HEK293T (cell line): ENCODE data around the gene ZIC5.

Source experiments
- CTCF ChIA-PET: fragments of 350-600 bp; formaldehyde crosslinking; extraction: SDS; loops from one replicate; lab custom pipeline; 2021; ENCODE audit warnings: antibody characterized with exemption, inconsistent platforms; lab: Yijun Ruan, JAX
- POLR2A ChIA-PET: fragments of 350-600 bp; formaldehyde crosslinking; extraction: SDS; loops from one replicate; lab custom pipeline; 2020; ENCODE audit warnings: antibody characterized with exemption, inconsistent platforms; lab: Yijun Ruan, JAX
- DNase-seq: peaks from one replicate; pipeline ENCODE4 v3.0.0; 2012; ENCODE audit warnings: mixed read lengths; ENCODE audit errors: extremely low spot score
- ARNT ChIP-seq: fragments of 450-650 bp; IDR thresholded peaks from 2 replicates; pipeline ENCODE4 v1.6.1; 2017; ENCODE audit warnings: mild to moderate bottlenecking
- BHLHE40 ChIP-seq: fragments of 450-650 bp; IDR thresholded peaks from 2 replicates; pipeline ENCODE4 v1.6.1; 2016; ENCODE audit warnings: mild to moderate bottlenecking, moderate library complexity, borderline replicate concordance
- CTBP1 ChIP-seq: fragments of 450-650 bp; IDR thresholded peaks from 2 replicates; pipeline ENCODE4 v1.6.1; 2016; ENCODE audit warnings: borderline replicate concordance
- ELF4 ChIP-seq: fragments of 450-650 bp; IDR thresholded peaks from 2 replicates; pipeline ENCODE4 v1.6.1; 2017; ENCODE audit warnings: antibody characterized with exemption
- FOXA1 ChIP-seq: fragments of 450-650 bp; IDR thresholded peaks from 2 replicates; pipeline ENCODE4 v1.6.1; 2016; ENCODE audit warnings: mild to moderate bottlenecking
- FOXK2 ChIP-seq: fragments of 450-650 bp; IDR thresholded peaks from 2 replicates; pipeline ENCODE4 v1.6.1; 2016; ENCODE audit warnings: mild to moderate bottlenecking
- FOXM1 ChIP-seq: fragments of 450-650 bp; IDR thresholded peaks from 2 replicates; pipeline ENCODE4 v1.6.1; 2017; ENCODE audit warnings: mild to moderate bottlenecking, borderline replicate concordance
- HDGF ChIP-seq: fragments of 450-650 bp; IDR thresholded peaks from 2 replicates; pipeline ENCODE4 v1.6.1; 2017; ENCODE audit warnings: antibody characterized with exemption, borderline replicate concordance
- L3MBTL2 ChIP-seq: fragments of 450-650 bp; conservative IDR thresholded peaks from 2 replicates; pipeline ENCODE4 v1.6.1; 2016; ENCODE audit warnings: mild to moderate bottlenecking
- LEF1 ChIP-seq: fragments of 450-650 bp; IDR thresholded peaks from 2 replicates; pipeline ENCODE4 v1.6.1; 2017; ENCODE audit warnings: mild to moderate bottlenecking, borderline replicate concordance
- NFRKB ChIP-seq: fragments of 450-650 bp; IDR thresholded peaks from 2 replicates; pipeline ENCODE4 v1.6.1; 2016; ENCODE audit warnings: mild to moderate bottlenecking, moderate library complexity
- SP1 ChIP-seq: fragments of 450-650 bp; IDR thresholded peaks from 2 replicates; pipeline ENCODE4 v1.6.1; 2017
- SUZ12 ChIP-seq: fragments of 450-650 bp; IDR thresholded peaks from 2 replicates; pipeline ENCODE4 v1.6.1; 2016; ENCODE audit warnings: mild to moderate bottlenecking
- TARDBP ChIP-seq: fragments of 450-650 bp; IDR thresholded peaks from 2 replicates; pipeline ENCODE4 v1.6.1; 2016
- ZNF384 ChIP-seq: fragments of 450-650 bp; IDR thresholded peaks from 2 replicates; pipeline ENCODE4 v1.6.1; 2016
- TF ChIP-seq, protein P1 (sequence below): fragments of 450-650 bp; IDR thresholded peaks from 2 replicates; pipeline ENCODE4 v1.6.1; 2016

The ZIC5 gene

DNA sequence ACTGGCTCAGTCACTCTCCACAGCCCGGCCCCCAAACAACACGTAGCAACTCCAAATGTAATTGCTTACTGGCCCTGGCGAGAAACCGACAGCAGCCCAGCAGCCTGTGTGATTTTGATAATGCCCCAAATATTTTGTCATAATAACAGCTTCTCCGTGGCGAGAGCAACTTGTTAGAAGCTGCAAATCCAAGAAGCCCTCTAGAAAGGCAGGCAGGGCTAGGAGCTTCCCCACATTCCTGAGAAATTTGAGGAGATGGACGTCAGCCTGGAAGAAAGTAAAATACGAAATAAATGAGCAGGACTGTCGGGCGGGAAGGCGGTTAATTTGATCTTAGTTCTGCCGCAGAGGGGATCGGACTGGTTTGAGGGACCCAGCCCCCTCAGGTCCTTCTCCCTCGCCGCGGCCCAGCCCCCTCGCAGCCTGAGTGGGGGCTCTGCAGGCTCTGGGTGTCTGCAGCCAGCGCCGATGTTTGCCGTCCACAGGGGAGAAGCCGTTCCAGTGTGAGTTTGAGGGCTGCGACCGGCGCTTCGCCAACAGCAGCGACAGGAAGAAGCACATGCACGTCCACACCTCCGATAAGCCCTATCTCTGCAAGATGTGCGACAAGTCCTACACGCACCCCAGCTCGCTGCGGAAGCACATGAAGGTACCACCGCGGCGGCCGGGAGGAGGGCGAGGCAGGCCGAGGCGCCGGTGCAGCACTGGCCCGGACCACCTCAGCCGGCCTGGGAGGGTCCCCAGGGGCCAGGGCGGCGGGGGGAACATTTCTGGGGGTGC is 13.1 kb upstream of the ZIC5 start:
- ChIA-PET CTCF (interaction anchor here (0.5 kb wide), 1 partner anchor 274 kb away, joined by 5 read pairs; no protein-coding TSS in a partner anchor), POLR2A (interaction anchor here (0.6 to 4.4 kb wide), 5 partner anchors 7 to 18 kb away, joined by 3 to 31 read pairs (median 4); partner anchors contain the start of gene ZIC5)
- no peak for DNase-seq
- TF ChIP-seq ZNF384 (no peak), L3MBTL2 (peak; percentile 61)

GRCh38 chr13:99983499-99984401 is 12.2 kb upstream of the ZIC5 start:
- TF ChIP-seq ELF4: no peak
- peak; percentile 92 for TF ChIP-seq ARNT
- ChIA-PET POLR2A (interaction anchor here (0.6 to 4.4 kb wide), 6 partner anchors 8 to 17 kb away, joined by 3 to 31 read pairs (median 6); partner anchors contain the start of gene ZIC5), CTCF (no interaction called here)
- no peak for DNase-seq

DNA sequence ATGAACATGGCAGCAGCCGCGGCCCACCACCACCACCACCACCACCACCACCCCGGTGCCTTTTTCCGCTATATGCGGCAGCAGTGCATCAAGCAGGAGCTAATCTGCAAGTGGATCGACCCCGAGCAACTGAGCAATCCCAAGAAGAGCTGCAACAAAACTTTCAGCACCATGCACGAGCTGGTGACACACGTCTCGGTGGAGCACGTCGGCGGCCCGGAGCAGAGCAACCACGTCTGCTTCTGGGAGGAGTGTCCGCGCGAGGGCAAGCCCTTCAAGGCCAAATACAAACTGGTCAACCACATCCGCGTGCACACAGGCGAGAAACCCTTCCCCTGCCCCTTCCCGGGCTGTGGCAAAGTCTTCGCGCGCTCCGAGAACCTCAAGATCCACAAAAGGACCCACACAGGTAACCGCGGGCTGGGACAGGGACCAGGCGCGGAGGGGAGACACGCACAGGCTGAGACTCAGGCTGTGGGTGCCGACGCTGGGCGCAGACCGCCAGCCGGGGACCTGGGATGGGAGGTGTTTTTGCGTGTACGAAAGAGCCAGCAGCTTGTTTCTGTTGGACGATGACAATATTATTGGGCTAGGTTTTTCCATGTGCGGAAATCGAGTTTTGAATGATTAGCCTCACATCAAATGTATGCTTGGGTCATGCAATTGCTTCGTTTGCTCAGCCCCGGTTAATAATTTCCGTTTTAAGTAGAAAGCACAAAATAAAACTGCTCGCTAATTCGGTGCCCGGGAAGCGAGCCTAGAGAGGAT is 11.3 kb upstream of the ZIC5 start:
- no peak for DNase-seq
- ChIA-PET POLR2A (interaction anchor here (0.8 to 3.9 kb wide), 4 partner anchors 9 to 16 kb away, joined by 5 to 66 read pairs (median 9); partner anchors contain the start of gene ZIC5), CTCF (no interaction called here)
- TF ChIP-seq L3MBTL2 (no peak), ELF4 (no peak), BHLHE40 (no peak), FOXK2 (no peak), ZNF384 (no peak), NFRKB (no peak), ARNT (no peak), SP1 (no peak), LEF1 (no peak), FOXA1 (no peak), FOXM1 (no peak), SUZ12 (no peak), CTBP1 (no peak), TARDBP (no peak), HDGF (no peak)
- TF ChIP-seq, protein P1, sequence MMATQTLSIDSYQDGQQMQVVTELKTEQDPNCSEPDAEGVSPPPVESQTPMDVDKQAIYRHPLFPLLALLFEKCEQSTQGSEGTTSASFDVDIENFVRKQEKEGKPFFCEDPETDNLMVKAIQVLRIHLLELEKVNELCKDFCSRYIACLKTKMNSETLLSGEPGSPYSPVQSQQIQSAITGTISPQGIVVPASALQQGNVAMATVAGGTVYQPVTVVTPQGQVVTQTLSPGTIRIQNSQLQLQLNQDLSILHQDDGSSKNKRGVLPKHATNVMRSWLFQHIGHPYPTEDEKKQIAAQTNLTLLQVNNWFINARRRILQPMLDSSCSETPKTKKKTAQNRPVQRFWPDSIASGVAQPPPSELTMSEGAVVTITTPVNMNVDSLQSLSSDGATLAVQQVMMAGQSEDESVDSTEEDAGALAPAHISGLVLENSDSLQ: no peak

GRCh38 chr13:99982036-99982730 is 10.6 kb upstream of the ZIC5 start:
- ChIA-PET CTCF (interaction anchor here (0.8 kb wide), 1 partner anchor 12 kb away, joined by 3 read pairs; no protein-coding TSS in a partner anchor), POLR2A (interaction anchor here (0.9 to 3.9 kb wide), 8 partner anchors 9 to 252 kb away, joined by 3 to 66 read pairs (median 6); partner anchors contain the start of genes PCCA and ZIC5)
- no peak for DNase-seq
- TF ChIP-seq ARNT (no peak), TARDBP (no peak), ELF4 (no peak), FOXA1 (no peak), SUZ12 (no peak), FOXK2 (no peak), LEF1 (no peak), NFRKB (no peak), ZNF384 (no peak), CTBP1 (no peak), BHLHE40 (no peak), SP1 (no peak), HDGF (no peak), L3MBTL2 (no peak), FOXM1 (no peak)
- TF ChIP-seq, protein P1: no peak

- POLR2A ChIA-PET: interaction anchor here (0.6 to 3.9 kb wide), 11 partner anchors 9 to 254 kb away, joined by 3 to 66 read pairs (median 6); partner anchors contain the start of genes PCCA and ZIC5
- CTCF ChIA-PET: interaction anchor here (0.8 kb wide), 1 partner anchor 12 kb away, joined by 3 read pairs; no protein-coding TSS in a partner anchor
- TF ChIP-seq, protein P1: no peak
- TF ChIP-seq L3MBTL2: no peak
- no peak for TF ChIP-seq ELF4
- no peak for TF ChIP-seq HDGF
- TF ChIP-seq ZNF384: no peak
- no peak for TF ChIP-seq ARNT
- TF ChIP-seq CTBP1: no peak
- no peak for TF ChIP-seq FOXA1
- TF ChIP-seq SUZ12: no peak
- no peak for TF ChIP-seq TARDBP
- TF ChIP-seq FOXM1: no peak
- no peak for TF ChIP-seq SP1
- TF ChIP-seq LEF1: no peak
- TF ChIP-seq BHLHE40: no peak
- no peak for DNase-seq
Measured at GRCh38 chr13:99981735-99982035, 10.1 kb upstream of the ZIC5 start, which contains the start of gene ZIC2. ZIC2 (plus strand) TSS chr13:99981784; CDS start chr13:99982065, 281 bp downstream.
